Heart right ventricle (tissue), 16 donors: ENCODE measurements around the gene GALNT13. TPM values are rescaled to one million over a fixed set of nuclear protein-coding genes. Genes with fewer than 3 reads are reported as not detected.

ENCODE experiments used
- ATAC-seq, 8 donors: fragments of 200-7000 bp; cut with Tn5 transposase; one replicate each; pipeline ENCODE4 v1.9.1; 2020; ENCODE audit warnings: mild to moderate bottlenecking in 8 of 8, moderate library complexity in 8 of 8, moderate number of reproducible peaks in 1 of 8
- DNase-seq, 2 donors: peaks; one replicate each; pipeline ENCODE4 v3.0.0-alpha.2; 2020
- H3K27ac ChIP-seq, 10 donors: fragments of 200-600 bp; sonication (generic) in 2 of 10; one replicate each; pipeline versions ENCODE4 v1.5.0 to v1.8.0; 2020 to 2022; ENCODE audit warnings: mild to moderate bottlenecking in 3 of 10
- H3K27me3 ChIP-seq, 7 donors: fragments of 200-600 bp; one replicate each; pipeline ENCODE4 v1.8.0; 2021 to 2022; ENCODE audit warnings: mild to moderate bottlenecking in 2 of 7
- H3K36me3 ChIP-seq, 9 donors: fragments of 200-600 bp; sonication (generic) in 1 of 9; one replicate each; pipeline versions ENCODE4 v1.5.0 to v1.8.0; 2020 to 2022; ENCODE audit warnings: mild to moderate bottlenecking in 2 of 9
- H3K4me1 ChIP-seq, 9 donors: fragments of 200-600 bp; sonication (generic) in 1 of 9; one replicate each; pipeline versions ENCODE4 v1.5.0 to v1.8.0; 2020 to 2022; ENCODE audit warnings: mild to moderate bottlenecking in 4 of 9
- H3K4me3 ChIP-seq, 10 donors: fragments of 200-600 bp; sonication (generic) in 2 of 10; one replicate each; pipeline versions ENCODE4 v1.5.0 to v1.8.0; 2020 to 2022; ENCODE audit warnings: mild to moderate bottlenecking in 7 of 10, moderate library complexity in 2 of 10
- H3K9me3 ChIP-seq, 11 donors: fragments of 200-600 bp in 10 of 11; sonication (generic) in 2 of 11; one replicate each; pipeline versions ENCODE4 v1.5.0 to v1.8.0; 2013 to 2022; ENCODE audit warnings: mild to moderate bottlenecking in 2 of 11, control low read depth in 1 of 11, moderate library complexity in 1 of 11
- CTCF ChIP-seq, 9 donors: fragments of 200-600 bp; sonication (generic) in 2 of 9; IDR thresholded peaks; one replicate each; pipeline versions ENCODE4 v1.5.0 to v1.8.0; 2021 to 2022; ENCODE audit warnings: antibody characterized with exemption in 9 of 9, mild to moderate bottlenecking in 5 of 9, moderate library complexity in 1 of 9
- WGBS, 2 donors: extraction: QIAGEN DNeasy Blood & Tissue Kit; methylation state at CpG; one replicate each; pipeline ENCODE4 v1.1.7; 2013; ENCODE audit warnings: inconsistent platforms in 1 of 2; 5-methylcytosine and 5-hydroxymethylcytosine counted together
- intact Hi-C, 10 donors: fragments of 100-400 bp; cut with DNase I; formaldehyde crosslinking; loops; one replicate each; pipeline versions ENCODE4 v1.11.1 to v1.14.2; 2022
- polyA plus RNA-seq, 2 donors: library from polyadenylated mRNA; stranded (reverse); fragments of 200-250 nt; gene quantifications; one replicate each; pipeline ENCODE4 v1.2.3, GENCODE V29; 2013
- total RNA-seq, 10 donors: library from RNA; stranded (reverse); fragmentation: NEBNext Ultra II Directional in 3 of 10; extraction: Animal tissue kit (Norgen Biotek cat#: 25700) in 3 of 10; gene quantifications; one replicate each; pipeline versions ENCODE4 v1.2.1 to v1.2.4, GENCODE V29; 2021 to 2023
- donor health status: Arrhythmogenic right ventricular cardiomyopathy.
- donor health status: ischemic (EF 13 %, LVEDD 7.1; RV severe dilation, severe dysfunction).
- donor health status: healthy with polysubstance abuse.
- donor health status: DM: no; HTN: yes; CAD: no.
- donor health status: DM: no; HTN: no; CAD: no.
- donor health status: ischemic (EF 25% LVEDD 6.9; RV normal size, moderate dysfunction).
- donor health status: ischemic (EF 25% LVEDD 5.7; RV mildly dilated, moderate dysfunction).
- donor health status: healthy.
- donor health status: DM: yes; HTN: yes; CAD: no.
- donor health status: Ischemic cardiomyopathy.
- donor health status: ischemic (EF 35%, LVEDD 5.7; RV mildly dilated, moderate dysfunction).
- donor health status: nonischemic (EF 11% LVEDD 7.7; RV severe dilation, severe dysfunction).
- donor health status: DM: yes; HTN: yes; CAD: no.
- donor health status: PGD.
- donor health status: ischemic (EF 29% LVEDD 5.4; RV normal size, mild dysfunction).
- donor health status: nonischemic (EF 23%, LVEDD 6.1; RV moderate dilation, normal function).

GALNT13 gene
- total and polyA plus RNA-seq, 12 donors = 0.01 to 0.30 (median 0.05) TPM; not detected in 9

GRCh38 chr2:154195644-154196195 is 324.0 kb downstream of the GALNT13 start:
- H3K9me3 ChIP-seq = no peaks in the 10 kb centered on the region
- H3K27ac ChIP-seq = no peak overlapping the region
- no peak for TF ChIP-seq CTCF (IDR thresholded peaks at IDR 0.05)
- no peaks in the 10 kb centered on the region for H3K4me1 ChIP-seq
- no peaks in the 10 kb centered on the region for H3K36me3 ChIP-seq
- ATAC-seq (no peak), DNase-seq (no peak)
- no peaks in the 10 kb centered on the region for H3K27me3 ChIP-seq
- no peak overlapping the region for H3K4me3 ChIP-seq
- intact Hi-C loops = no loop called here

- no peaks in the 10 kb centered on the region for H3K27me3 ChIP-seq
- WGBS, 2 donors = 51 to 66% methylated on average over 1 of the region's 1 CpG
- H3K27ac ChIP-seq = no peak overlapping the region
- no peaks in the 10 kb centered on the region for H3K9me3 ChIP-seq
- no peak for DNase-seq
- intact Hi-C loops = no loop called here
- no peaks in the 10 kb centered on the region for H3K4me1 ChIP-seq
- no peak for TF ChIP-seq CTCF (IDR thresholded peaks at IDR 0.05)
- H3K36me3 ChIP-seq = no peaks in the 10 kb centered on the region
- H3K4me3 ChIP-seq = no peak overlapping the region
- ATAC-seq = no peak
Observed at GRCh38 chr2:154198866-154199265, 327.1 kb downstream of the GALNT13 start.

GRCh38 chr2:154203206-154203605 is 331.5 kb downstream of the GALNT13 start:
- Histone ChIP-seq H3K4me1 (no peaks in the 10 kb centered on the region), H3K4me3 (no peak overlapping the region), H3K9me3 (no peaks in the 10 kb centered on the region), H3K36me3 (no peaks in the 10 kb centered on the region), H3K27me3 (no peaks in the 10 kb centered on the region), H3K27ac (no peak overlapping the region)
- TF ChIP-seq CTCF (IDR thresholded peaks at IDR 0.05) = no peak
- DNase-seq (no peak), ATAC-seq (no peak)
- intact Hi-C loops = no loop called here

GRCh38 chr2:154203902-154204301 is 332.2 kb downstream of the GALNT13 start:
- TF ChIP-seq CTCF (IDR thresholded peaks at IDR 0.05) = no peak
- H3K4me3 ChIP-seq = no peak overlapping the region
- no peak overlapping the region for H3K27ac ChIP-seq
- no peak for ATAC-seq
- WGBS, 2 donors = 91 to 94% methylated on average over 2 of the region's 2 CpGs
- H3K4me1 ChIP-seq = no peaks in the 10 kb centered on the region
- H3K36me3 ChIP-seq = no peaks in the 10 kb centered on the region
- no peaks in the 10 kb centered on the region for H3K9me3 ChIP-seq
- DNase-seq = no peak
- H3K27me3 ChIP-seq = no peaks in the 10 kb centered on the region
- intact Hi-C loops = no loop called here
